Suprapubic skin (tissue), 4 donors: Measurements from ENCODE around the gene CFAP107. TPM values are rescaled to one million over a fixed set of nuclear protein-coding genes. Genes with fewer than 3 reads are reported as not detected.
"Not testable (repeated sequence)": the region's sequence is repeated elsewhere in the genome, so short reads cannot be mapped to it uniquely, and the experiment has no call there.

Experiments
- DNase-seq, 2 donors: peaks; one replicate each; pipeline ENCODE4 v3.0.0-alpha.2; 2019; ENCODE audit warnings: low spot score in 2 of 2
- H3K27ac ChIP-seq: fragments of 200-600 bp; sonication (generic); one replicate; pipeline ENCODE4 v1.5.1; 2019
- H3K27me3 ChIP-seq: fragments of 200-600 bp; sonication (generic); one replicate; pipeline ENCODE4 v1.5.1; 2019
- H3K36me3 ChIP-seq: fragments of 200-600 bp; sonication (generic); one replicate; pipeline ENCODE4 v1.5.1; 2019
- H3K4me1 ChIP-seq: fragments of 200-600 bp; sonication (generic); one replicate; pipeline ENCODE4 v1.5.1; 2019
- H3K4me3 ChIP-seq: fragments of 200-600 bp; sonication (generic); one replicate; pipeline ENCODE4 v1.5.1; 2019; ENCODE audit warnings: mild to moderate bottlenecking
- H3K9me3 ChIP-seq: fragments of 200-600 bp; sonication (generic); one replicate; pipeline ENCODE4 v1.5.1; 2019
- EP300 ChIP-seq: sonication (generic); formaldehyde crosslinking; IDR thresholded peaks from one replicate; pipeline ENCODE4 v1.6.1; 2017; ENCODE audit warnings: antibody characterized with exemption
- POLR2A ChIP-seq, 2 donors: fragments of 450-650 bp; IDR thresholded peaks; one replicate each; pipeline ENCODE4 v1.6.1; 2017; ENCODE audit warnings: antibody characterized with exemption in 2 of 2, mild to moderate bottlenecking in 2 of 2, moderate library complexity in 2 of 2
- POLR2AphosphoS5 ChIP-seq, 3 donors: sonication (generic); formaldehyde crosslinking; IDR thresholded peaks; one replicate each; pipeline ENCODE4 v1.6.1; 2017; ENCODE audit warnings: antibody characterized with exemption in 3 of 3
- WGBS: methylation state at CpG from one replicate; pipeline ENCODE4 v1.1.5; 2018; 5-methylcytosine and 5-hydroxymethylcytosine counted together
- total RNA-seq, 4 donors: library from RNA; depleted of rRNA; stranded (reverse); fragments of >200 nt; gene quantifications; one replicate each; pipeline ENCODE4 v1.1.0, GENCODE V29; 2016
- TF ChIP-seq, protein P1 (sequence below), 2 donors: fragments of 200-600 bp in 1 of 2; fragments of 450-650 bp in 1 of 2; sonication (generic) in 1 of 2; IDR thresholded peaks; one replicate each; pipeline ENCODE4 v1.5.1; 2016 to 2019; ENCODE audit warnings: antibody characterized with exemption in 2 of 2, mild to moderate bottlenecking in 1 of 2, moderate library complexity in 1 of 2

Gene CFAP107
- total RNA-seq, 4 donors from 2014 or later, result 1.2 TPM; not detected in 3

DNA sequence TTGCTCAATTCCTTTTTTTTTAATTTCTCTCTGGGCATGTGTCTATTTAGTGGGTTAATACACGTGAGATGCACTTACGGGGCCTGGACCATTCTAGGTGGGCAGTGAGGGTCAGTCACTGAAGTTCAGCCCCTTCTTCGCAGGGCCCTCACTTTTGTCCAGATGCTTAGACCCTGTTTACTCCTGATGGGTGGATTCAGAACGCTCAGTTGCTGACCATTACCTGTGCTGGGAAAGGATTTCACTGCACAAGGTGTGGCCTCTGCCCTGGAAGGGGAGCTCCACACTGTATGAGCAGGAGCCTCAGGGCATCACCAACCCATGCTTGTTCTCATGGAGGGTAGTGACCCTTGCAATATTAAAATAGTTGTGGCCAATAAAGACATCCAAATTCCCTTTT, 32.1 kb downstream of the CFAP107 start:
- 85% methylated on average over 4 of the region's 4 CpGs for WGBS
- H3K9me3 ChIP-seq, result no peaks in the 10 kb centered on the region
- TF ChIP-seq, protein P1, sequence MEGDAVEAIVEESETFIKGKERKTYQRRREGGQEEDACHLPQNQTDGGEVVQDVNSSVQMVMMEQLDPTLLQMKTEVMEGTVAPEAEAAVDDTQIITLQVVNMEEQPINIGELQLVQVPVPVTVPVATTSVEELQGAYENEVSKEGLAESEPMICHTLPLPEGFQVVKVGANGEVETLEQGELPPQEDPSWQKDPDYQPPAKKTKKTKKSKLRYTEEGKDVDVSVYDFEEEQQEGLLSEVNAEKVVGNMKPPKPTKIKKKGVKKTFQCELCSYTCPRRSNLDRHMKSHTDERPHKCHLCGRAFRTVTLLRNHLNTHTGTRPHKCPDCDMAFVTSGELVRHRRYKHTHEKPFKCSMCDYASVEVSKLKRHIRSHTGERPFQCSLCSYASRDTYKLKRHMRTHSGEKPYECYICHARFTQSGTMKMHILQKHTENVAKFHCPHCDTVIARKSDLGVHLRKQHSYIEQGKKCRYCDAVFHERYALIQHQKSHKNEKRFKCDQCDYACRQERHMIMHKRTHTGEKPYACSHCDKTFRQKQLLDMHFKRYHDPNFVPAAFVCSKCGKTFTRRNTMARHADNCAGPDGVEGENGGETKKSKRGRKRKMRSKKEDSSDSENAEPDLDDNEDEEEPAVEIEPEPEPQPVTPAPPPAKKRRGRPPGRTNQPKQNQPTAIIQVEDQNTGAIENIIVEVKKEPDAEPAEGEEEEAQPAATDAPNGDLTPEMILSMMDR (IDR thresholded peaks at IDR 0.05), result no peak
- no peak for TF ChIP-seq POLR2AphosphoS5 (IDR thresholded peaks at IDR 0.05)
- TF ChIP-seq EP300, result no peak
- TF ChIP-seq POLR2A (IDR thresholded peaks at IDR 0.05), result no peak
- no peaks in the 10 kb centered on the region for H3K27me3 ChIP-seq
- no peaks in the 10 kb centered on the region for H3K4me1 ChIP-seq
- H3K27ac ChIP-seq, result no peak overlapping the region
- no peak for DNase-seq
- H3K36me3 ChIP-seq, result no peaks in the 10 kb centered on the region
- H3K4me3 ChIP-seq, result no peak overlapping the region

DNA sequence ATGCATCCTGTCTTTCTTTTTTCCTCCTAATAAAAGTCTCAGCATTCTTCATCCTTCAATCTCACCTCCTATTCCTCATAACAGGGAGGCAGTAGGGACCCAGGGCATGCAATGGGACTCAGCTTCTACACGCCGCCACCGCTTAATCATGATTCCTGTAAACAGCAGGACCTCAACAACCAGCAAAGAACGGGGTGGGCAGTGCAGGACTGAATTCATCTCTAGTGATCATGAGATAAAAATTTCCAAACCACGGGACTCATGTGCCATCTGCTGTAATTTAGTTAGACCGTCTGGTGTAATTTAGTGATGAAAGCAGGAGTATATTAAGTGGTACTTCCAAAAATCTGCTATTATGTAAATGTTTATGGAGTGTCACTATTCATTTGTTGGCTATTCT, 32.9 kb downstream of the CFAP107 start:
- WGBS, result 76% methylated on average over 6 of the region's 6 CpGs
- H3K9me3 ChIP-seq, result no peaks in the 10 kb centered on the region

DNA sequence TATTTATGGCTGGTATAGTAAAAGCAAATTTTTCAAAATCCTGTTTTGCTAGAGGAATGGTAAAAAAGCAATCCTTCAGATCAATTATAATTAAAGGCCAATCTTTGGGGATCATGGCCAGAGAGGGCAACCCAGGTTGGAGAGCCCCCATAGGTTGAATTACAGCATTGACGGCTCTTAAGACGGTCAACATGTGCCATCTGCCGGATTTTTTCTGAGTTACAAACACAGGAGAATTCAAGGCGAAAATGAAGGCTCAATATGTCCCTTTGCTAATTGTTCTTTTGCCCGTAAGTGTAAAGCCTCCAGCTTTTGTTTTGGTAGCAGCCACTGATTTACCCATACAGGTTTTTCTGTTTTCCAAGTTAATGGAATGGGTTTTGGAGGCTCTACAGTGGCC, 35.5 kb downstream of the CFAP107 start:
- not testable (repeated sequence) for H3K27me3 ChIP-seq, H3K4me3 ChIP-seq, H3K36me3 ChIP-seq, DNase-seq, H3K27ac ChIP-seq, H3K4me1 ChIP-seq
- WGBS, result 92% methylated on average over 5 of the region's 5 CpGs
- H3K9me3 ChIP-seq, result peaks cover 13% of the 10 kb centered on the region

More for the DNA sequence above, 32.9 kb downstream of the CFAP107 start:
- no peak overlapping the region for H3K27ac ChIP-seq
- H3K4me1 ChIP-seq, result no peaks in the 10 kb centered on the region
- no peaks in the 10 kb centered on the region for H3K27me3 ChIP-seq
- TF ChIP-seq EP300 (no peak), POLR2A (IDR thresholded peaks at IDR 0.05) (no peak), POLR2AphosphoS5 (IDR thresholded peaks at IDR 0.05) (no peak)
- TF ChIP-seq, protein P1 (IDR thresholded peaks at IDR 0.05), result no peak
- DNase-seq, result no peak
- H3K4me3 ChIP-seq, result no peak overlapping the region
- no peaks in the 10 kb centered on the region for H3K36me3 ChIP-seq

GRCh38 chr1:12783783-12784182, 37.8 kb downstream of the CFAP107 start:
- 80% methylated on average over 1 of the region's 7 CpGs for WGBS
- H3K36me3 ChIP-seq, H3K27me3 ChIP-seq, H3K4me3 ChIP-seq, H3K4me1 ChIP-seq, DNase-seq, H3K27ac ChIP-seq: not testable (repeated sequence)
- H3K9me3 ChIP-seq, result peaks cover 13% of the 10 kb centered on the region

GRCh38 chr1:12784729-12785128, 38.7 kb downstream of the CFAP107 start:
- 92% methylated on average over 7 of the region's 8 CpGs for WGBS
- H3K9me3 ChIP-seq, result peaks cover 13% of the 10 kb centered on the region
- H3K27me3 ChIP-seq, H3K36me3 ChIP-seq, H3K27ac ChIP-seq, DNase-seq, H3K4me3 ChIP-seq, H3K4me1 ChIP-seq: not testable (repeated sequence)

- not testable (repeated sequence) for H3K36me3 ChIP-seq, H3K27me3 ChIP-seq, H3K4me1 ChIP-seq, DNase-seq, H3K9me3 ChIP-seq, H3K4me3 ChIP-seq, H3K27ac ChIP-seq
- WGBS, result 88% methylated on average over 5 of the region's 5 CpGs
These were observed 45.1 kb downstream of the CFAP107 start, which contains the start of gene PRAMEF1 for GRCh38 chr1:12791097-12791496. PRAMEF1 (plus strand) TSS chr1:12791397; CDS start chr1:12793228, 1,831 bp downstream.

DNA sequence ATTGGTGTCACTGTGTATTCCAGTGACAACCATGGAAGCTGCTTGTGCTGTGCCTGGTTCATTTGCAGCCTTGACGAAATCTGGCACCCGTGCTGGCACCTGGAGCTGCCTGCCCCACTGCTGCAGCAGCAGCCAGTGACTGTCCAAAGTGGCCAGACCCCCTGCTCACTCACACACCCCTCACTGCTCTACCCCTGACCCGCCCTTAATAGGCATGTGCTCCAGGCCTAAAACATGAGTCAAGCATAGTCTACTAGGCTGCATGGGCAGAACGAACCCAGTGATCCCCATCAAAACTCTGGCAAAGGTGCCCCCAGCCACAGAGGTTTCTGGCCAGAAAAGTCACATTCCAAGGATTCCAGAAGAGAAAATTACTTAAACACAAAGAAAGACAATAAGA, 52.9 kb downstream of the CFAP107 start:
- Histone ChIP-seq H3K4me1 (no peaks in the 10 kb centered on the region), H3K36me3 (no peaks in the 10 kb centered on the region), H3K9me3 (no peaks in the 10 kb centered on the region), H3K27me3 (no peaks in the 10 kb centered on the region), H3K27ac (no peak overlapping the region), H3K4me3 (no peak overlapping the region)
- TF ChIP-seq, protein P1 (IDR thresholded peaks at IDR 0.05), result no peak
- no peak for DNase-seq
- 44% methylated on average over 4 of the region's 4 CpGs for WGBS
